Neural progenitor cell (in vitro differentiated cells): ENCODE measurements around the gene CHI3L1. TPM values are rescaled to one million over a fixed set of nuclear protein-coding genes. Genes with fewer than 3 reads are reported as not detected.
A peak's percentile ranks its signal among the peaks of the same experiment; 100 is the strongest.

Experiments used
- DNase-seq: peaks from one replicate; pipeline ENCODE4 v3.0.0-alpha.2; 2016; ENCODE audit warnings: low spot score
- H2AFZ ChIP-seq: fragments of 200-600 bp; sonication (generic); replicated peaks from 2 replicates; pipeline ENCODE4 v1.6.1; 2016; ENCODE audit warnings: antibody characterized with exemption
- H3F3A ChIP-seq: fragments of 200-600 bp; sonication (generic); 2 replicates; pipeline ENCODE4 v1.6.1; 2016; ENCODE audit warnings: antibody characterized with exemption, low read depth
- H3K27ac ChIP-seq: fragments of 200-600 bp; sonication (generic); 2 replicates; pipeline ENCODE4 v1.5.1; 2016; ENCODE audit warnings: mild to moderate bottlenecking
- H3K27me3 ChIP-seq: fragments of 200-600 bp; sonication (generic); 2 replicates; pipeline ENCODE4 v1.6.1; 2016; ENCODE audit warnings: mild to moderate bottlenecking, moderate library complexity
- H3K36me3 ChIP-seq: fragments of 200-600 bp; sonication (generic); 2 replicates; pipeline ENCODE4 v1.5.1; 2016
- H3K4me1 ChIP-seq: fragments of 200-600 bp; sonication (generic); 2 replicates; pipeline ENCODE4 v1.6.1; 2016; ENCODE audit warnings: mixed run types
- H3K4me2 ChIP-seq: fragments of 200-600 bp; sonication (generic); 2 replicates; pipeline ENCODE4 v1.6.1; 2016
- H3K4me3 ChIP-seq: fragments of 200-600 bp; sonication (generic); 2 replicates; pipeline ENCODE4 v1.5.1; 2016
- H3K79me2 ChIP-seq: fragments of 200-600 bp; sonication (generic); 2 replicates; pipeline ENCODE4 v1.6.1; 2016; ENCODE audit warnings: low read depth
- H3K9ac ChIP-seq: fragments of 200-600 bp; sonication (generic); 2 replicates; pipeline ENCODE4 v1.6.1; 2016
- H3K9me3 ChIP-seq: fragments of 200-600 bp; sonication (generic); 2 replicates; pipeline ENCODE4 v1.5.1; 2016; ENCODE audit warnings: low read depth
- H4K20me1 ChIP-seq: fragments of 200-600 bp; sonication (generic); 2 replicates; pipeline ENCODE4 v1.6.1; 2016; ENCODE audit warnings: low read depth
- H3K27ac Mint-ChIP-seq: 3 replicates; pipeline ENCODE4 v1.8.0; 2021; ENCODE audit warnings: mixed read lengths
- H3K27me3 Mint-ChIP-seq: 2 replicates; pipeline ENCODE4 v1.8.0; 2022; ENCODE audit warnings: low read depth, mild to moderate bottlenecking, inconsistent platforms, moderate library complexity, mixed read lengths; ENCODE audit not compliant: insufficient read depth
- H3K36me3 Mint-ChIP-seq: 3 replicates; pipeline ENCODE4 v1.8.0; 2021; ENCODE audit warnings: mixed read lengths
- H3K4me1 Mint-ChIP-seq: 3 replicates; pipeline ENCODE4 v1.8.0; 2021; ENCODE audit warnings: mixed read lengths
- H3K4me3 Mint-ChIP-seq: 3 replicates; pipeline ENCODE4 v1.8.0; 2021; ENCODE audit warnings: mild to moderate bottlenecking, moderate library complexity, mixed read lengths
- H3K9me3 Mint-ChIP-seq: 3 replicates; pipeline ENCODE4 v1.8.0; 2020; ENCODE audit warnings: mixed read lengths
- EZH2 ChIP-seq: fragments of 200-600 bp; sonication (generic); IDR thresholded peaks from 2 replicates; pipeline ENCODE4 v1.6.1; 2017; ENCODE audit warnings: antibody characterized with exemption, mild to moderate bottlenecking, moderate library complexity
- EZH2phosphoT487 ChIP-seq: fragments of 200-600 bp; sonication (generic); IDR thresholded peaks from 2 replicates; pipeline ENCODE4 v1.6.1; 2017; ENCODE audit warnings: antibody characterized with exemption
- total RNA-seq: library from RNA; depleted of rRNA; stranded (reverse); fragments of >200 nt; gene quantifications from 2 replicates; pipeline ENCODE4 v1.2.3, GENCODE V29; 2015; ENCODE audit warnings: low replicate concordance
- TF ChIP-seq, protein P1 (sequence below): fragments of 200-600 bp; sonication (generic); IDR thresholded peaks from 2 replicates; pipeline ENCODE4 v1.5.1; 2017; ENCODE audit warnings: antibody characterized with exemption, mild to moderate bottlenecking

CHI3L1 gene
- total RNA-seq, 1 donor from 2014 or later: 0.95 TPM

DNA sequence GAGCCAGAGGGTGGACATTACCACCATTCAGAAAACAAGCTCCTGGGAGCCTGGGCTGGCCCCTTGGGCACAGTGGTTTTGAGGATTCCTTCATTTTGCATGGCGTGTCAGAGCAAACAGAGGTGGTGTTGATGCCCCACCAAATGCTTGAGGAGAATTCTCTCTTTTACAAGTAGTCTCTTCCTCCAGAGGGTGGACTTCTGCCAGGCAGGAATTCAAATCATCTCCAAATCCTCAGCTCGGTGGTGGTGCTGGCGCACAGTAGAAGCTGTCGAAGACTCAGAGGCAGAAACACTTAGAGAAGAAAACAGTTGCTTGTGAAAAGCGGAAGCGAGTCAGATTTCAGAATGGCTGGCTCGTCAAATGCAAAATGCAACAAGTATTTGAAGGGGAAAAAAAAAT, 3.4 kb upstream of the CHI3L1 start:
- Histone ChIP-seq H3K36me3 (no peaks in the 10 kb centered on the region), H4K20me1 (no peaks in the 10 kb centered on the region), H3F3A (peaks cover 10% of the 10 kb centered on the region), H3K4me2 (no peak overlapping the region), H3K4me3 (no peak overlapping the region), H3K9me3 (no peaks in the 10 kb centered on the region), H3K4me1 (peaks cover 29% of the 10 kb centered on the region), H2AFZ (no peak overlapping the region), H3K79me2 (no peaks in the 10 kb centered on the region), H3K9ac (no peak overlapping the region), H3K27ac (no peak overlapping the region), H3K27me3 (no peaks in the 10 kb centered on the region)
- Mint-ChIP-seq H3K9me3 (no peaks in the 10 kb centered on the region), H3K4me3 (no peak overlapping the region), H3K36me3 (peaks cover 2% of the 10 kb centered on the region), H3K27ac (no peak overlapping the region), H3K4me1 (peaks cover 36% of the 10 kb centered on the region), H3K27me3 (peaks cover 7% of the 10 kb centered on the region)
- TF ChIP-seq EZH2phosphoT487 (no peak), EZH2 (no peak)
- TF ChIP-seq, protein P1, sequence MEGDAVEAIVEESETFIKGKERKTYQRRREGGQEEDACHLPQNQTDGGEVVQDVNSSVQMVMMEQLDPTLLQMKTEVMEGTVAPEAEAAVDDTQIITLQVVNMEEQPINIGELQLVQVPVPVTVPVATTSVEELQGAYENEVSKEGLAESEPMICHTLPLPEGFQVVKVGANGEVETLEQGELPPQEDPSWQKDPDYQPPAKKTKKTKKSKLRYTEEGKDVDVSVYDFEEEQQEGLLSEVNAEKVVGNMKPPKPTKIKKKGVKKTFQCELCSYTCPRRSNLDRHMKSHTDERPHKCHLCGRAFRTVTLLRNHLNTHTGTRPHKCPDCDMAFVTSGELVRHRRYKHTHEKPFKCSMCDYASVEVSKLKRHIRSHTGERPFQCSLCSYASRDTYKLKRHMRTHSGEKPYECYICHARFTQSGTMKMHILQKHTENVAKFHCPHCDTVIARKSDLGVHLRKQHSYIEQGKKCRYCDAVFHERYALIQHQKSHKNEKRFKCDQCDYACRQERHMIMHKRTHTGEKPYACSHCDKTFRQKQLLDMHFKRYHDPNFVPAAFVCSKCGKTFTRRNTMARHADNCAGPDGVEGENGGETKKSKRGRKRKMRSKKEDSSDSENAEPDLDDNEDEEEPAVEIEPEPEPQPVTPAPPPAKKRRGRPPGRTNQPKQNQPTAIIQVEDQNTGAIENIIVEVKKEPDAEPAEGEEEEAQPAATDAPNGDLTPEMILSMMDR: no peak
- DNase-seq: no peak

DNA sequence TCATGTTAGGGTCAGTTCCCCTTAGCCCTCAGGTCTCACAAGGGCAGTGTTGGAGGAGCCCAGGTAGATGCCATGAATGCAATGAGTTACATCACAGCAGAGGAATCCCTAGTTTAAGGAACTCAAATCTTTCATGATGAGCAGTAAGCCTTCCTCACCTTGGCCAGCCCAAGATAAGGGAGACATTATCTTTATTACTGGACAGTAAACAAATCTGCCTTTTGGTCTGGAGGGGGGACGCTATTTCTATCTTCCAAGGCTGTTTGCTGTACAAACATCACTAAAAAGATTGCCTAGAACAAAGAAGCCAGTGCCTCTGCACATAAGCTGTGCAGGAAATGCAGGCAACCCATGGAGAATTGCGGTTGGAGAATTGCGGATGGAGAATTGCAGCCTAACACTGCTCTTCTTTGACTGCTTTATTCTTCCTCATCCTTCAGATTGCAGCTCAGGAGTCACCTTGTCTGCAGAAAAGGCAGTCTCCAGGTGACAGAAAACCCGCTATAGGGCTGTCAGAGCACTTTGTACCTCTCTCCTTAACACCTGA, 2.3 kb upstream of the CHI3L1 start:
- Mint-ChIP-seq H3K27ac (no peak overlapping the region), H3K27me3 (peaks cover 9% of the 10 kb centered on the region), H3K4me1 (peaks cover 37% of the 10 kb centered on the region), H3K9me3 (no peaks in the 10 kb centered on the region), H3K36me3 (peaks cover 2% of the 10 kb centered on the region), H3K4me3 (no peak overlapping the region)
- Histone ChIP-seq H3K27me3 (no peaks in the 10 kb centered on the region), H3K27ac (no peak overlapping the region), H3K4me3 (no peak overlapping the region), H3K9me3 (no peaks in the 10 kb centered on the region), H2AFZ (no peak overlapping the region), H3K4me1 (peaks cover 29% of the 10 kb centered on the region), H3K9ac (no peak overlapping the region), H3K79me2 (no peaks in the 10 kb centered on the region), H3F3A (peaks cover 10% of the 10 kb centered on the region), H4K20me1 (no peaks in the 10 kb centered on the region), H3K4me2 (no peak overlapping the region), H3K36me3 (no peaks in the 10 kb centered on the region)
- TF ChIP-seq EZH2phosphoT487: no peak
- TF ChIP-seq EZH2: no peak
- TF ChIP-seq, protein P1: no peak
- DNase-seq: no peak

DNA sequence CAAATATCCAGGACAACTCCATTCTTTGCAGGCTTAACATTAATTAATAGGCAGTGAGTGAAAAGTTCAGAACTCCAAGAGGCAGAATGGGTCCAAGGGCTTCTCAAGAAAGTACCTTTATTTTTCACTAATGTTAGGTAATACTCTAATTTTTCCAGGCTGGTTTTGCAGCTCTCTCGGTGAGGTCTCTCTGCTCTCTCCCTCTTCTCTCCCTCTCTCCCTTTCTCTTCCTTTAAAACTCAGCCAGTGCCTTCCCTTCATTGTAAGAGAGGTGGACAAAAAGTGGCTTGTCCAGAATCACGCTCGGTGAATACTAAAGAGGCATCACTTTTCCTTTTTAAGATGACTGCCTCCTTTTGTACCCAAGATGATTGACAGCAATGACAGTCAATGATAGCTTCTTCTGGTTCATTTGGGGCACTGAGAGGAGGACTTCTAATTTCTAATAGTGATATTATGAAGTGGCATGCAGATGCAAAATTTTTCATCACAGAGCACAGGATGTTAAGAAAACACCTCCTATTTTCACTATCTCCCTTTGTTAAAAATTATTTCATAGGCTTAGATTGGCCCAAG, 1.3 kb upstream of the CHI3L1 start:
- peaks cover 2% of the 10 kb centered on the region for H3K36me3 Mint-ChIP-seq
- no peak overlapping the region for H3K4me3 ChIP-seq
- H3K4me3 Mint-ChIP-seq: no peak overlapping the region
- no peaks in the 10 kb centered on the region for H3K9me3 ChIP-seq
- H4K20me1 ChIP-seq: no peaks in the 10 kb centered on the region
- H3K4me1 Mint-ChIP-seq: peaks cover 39% of the 10 kb centered on the region
- peaks cover 9% of the 10 kb centered on the region for H3K27me3 Mint-ChIP-seq
- peaks cover 10% of the 10 kb centered on the region for H3F3A ChIP-seq
- H3K27me3 ChIP-seq: no peaks in the 10 kb centered on the region
- peak overlapping the region; percentile 16 for H3K27ac Mint-ChIP-seq
- no peak overlapping the region for H3K27ac ChIP-seq
- TF ChIP-seq EZH2phosphoT487 (no peak), EZH2 (no peak)
- TF ChIP-seq, protein P1: no peak
- H3K79me2 ChIP-seq: no peaks in the 10 kb centered on the region
- no peak overlapping the region for H3K9ac ChIP-seq
- no peaks in the 10 kb centered on the region for H3K9me3 Mint-ChIP-seq
- peaks cover 29% of the 10 kb centered on the region for H3K4me1 ChIP-seq
- H3K4me2 ChIP-seq: peak overlapping the region; percentile 51
- H3K36me3 ChIP-seq: no peaks in the 10 kb centered on the region
- no peak for DNase-seq
- H2AFZ ChIP-seq: peak overlapping the region; percentile 83
